ENCODE results near the gene POTEF. TPM values are rescaled to one million over a fixed set of nuclear protein-coding genes. Genes with fewer than 3 reads are reported as not detected.
A peak's percentile ranks its signal among the peaks of the same experiment; 100 is the strongest.
"Not testable (repeated sequence)": the region's sequence is repeated elsewhere in the genome, so short reads cannot be mapped to it uniquely, and the experiment has no call there.

POTEF gene
- total RNA-seq, 1 experiment from 2014 or later = 10.5 TPM

GRCh38 chr2:130102597-130103363, 26.2 kb downstream of the POTEF start:
- H3K4me3 Mint-ChIP-seq; H3K14ac ChIP-seq (ENCODE audit: insufficient read depth, low read length); H2BK15ac ChIP-seq (ENCODE audit: low read depth, low read length); H2BK120ac ChIP-seq (ENCODE audit: low read depth, low read length, poor library complexity, severe bottlenecking); H3K79me1 ChIP-seq (ENCODE audit: insufficient read depth, low read depth, low read length, poor library complexity, severe bottlenecking); H2BK20ac ChIP-seq (ENCODE audit: low read depth, low read length, poor library complexity, severe bottlenecking); H3K79me2 ChIP-seq (ENCODE audit: insufficient read depth, low read length); H2BK12ac ChIP-seq (ENCODE audit: insufficient read length, low read depth, low read length); H3K27ac ChIP-seq (ENCODE audit: insufficient read length, low read depth, low read length); H3K4ac ChIP-seq (ENCODE audit: low read depth, low read length); H3K27me3 ChIP-seq (ENCODE audit: insufficient read depth, low read length); H4K20me1 ChIP-seq (ENCODE audit: control insufficient read depth, insufficient read depth, insufficient read length); H3K18ac ChIP-seq (ENCODE audit: insufficient read length, low read depth, low read length); H4K5ac ChIP-seq (ENCODE audit: insufficient read length, low read depth, low read length); H3K9ac ChIP-seq (ENCODE audit: extremely low read depth, insufficient read length, low read length); H3K23ac ChIP-seq (ENCODE audit: insufficient read length, low read depth, low read length); H3K4me1 ChIP-seq (ENCODE audit: insufficient read depth, low read length); H3K9me3 ChIP-seq (ENCODE audit: control insufficient read depth, low read depth, low read length); H2AFZ ChIP-seq (ENCODE audit: low read length); H4K91ac ChIP-seq (ENCODE audit: insufficient read length, low read depth, low read length); H3K56ac ChIP-seq (ENCODE audit: insufficient read length, low read depth, low read length); H2BK5ac ChIP-seq (ENCODE audit: insufficient read length, low read length); H2AK5ac ChIP-seq (ENCODE audit: insufficient read length, low read length); H3T11ph ChIP-seq (ENCODE audit: low read length); H3K27me3 Mint-ChIP-seq (ENCODE audit: low read depth); H3K36me3 Mint-ChIP-seq (ENCODE audit: insufficient read depth in 1 of 3, low read depth in 3 of 3); H3K23me2 ChIP-seq (ENCODE audit: insufficient read length, low read depth, low read length, poor library complexity, severe bottlenecking); H3K4me1 Mint-ChIP-seq; H3K9me3 Mint-ChIP-seq; H3K4me2 ChIP-seq (ENCODE audit: insufficient read depth, insufficient read length, low read length); H4K8ac ChIP-seq (replicated peaks; ENCODE audit: insufficient read length, low read depth, low read length): not testable (repeated sequence)
- WGBS (ENCODE audit: extremely low coverage, insufficient read length, low lambda C conversion rate) = no CpG with 5 or more reads among the region's 8 CpGs
- H3K27ac Mint-ChIP-seq = peak overlapping the region in 2 of 3 experiments; percentile 56 to 94; a peak in 3 of 7 replicates
- DNase-seq = peak; percentile 18

- no CpG with 5 or more reads among the region's 5 CpGs for WGBS (ENCODE audit: extremely low coverage, insufficient read length, low lambda C conversion rate)
- DNase-seq, H3K9me3 Mint-ChIP-seq: not testable (repeated sequence)
Observed at GRCh38 chr2:130062645-130063044, 66.4 kb downstream of the POTEF start.

More at GRCh38 chr2:130062645-130063044, 66.4 kb downstream of the POTEF start:
- not testable (repeated sequence) for H3K27ac ChIP-seq (ENCODE audit: insufficient read length, low read depth, low read length); H3K4me2 ChIP-seq (ENCODE audit: insufficient read depth, insufficient read length, low read length); H3K4me3 Mint-ChIP-seq; H2BK120ac ChIP-seq (ENCODE audit: low read depth, low read length, poor library complexity, severe bottlenecking); H3K23ac ChIP-seq (ENCODE audit: insufficient read length, low read depth, low read length); H3K9ac ChIP-seq (ENCODE audit: extremely low read depth, insufficient read length, low read length); H3K23me2 ChIP-seq (ENCODE audit: insufficient read length, low read depth, low read length, poor library complexity, severe bottlenecking); H2BK12ac ChIP-seq (ENCODE audit: insufficient read length, low read depth, low read length); H3K79me2 ChIP-seq (ENCODE audit: insufficient read depth, low read length); H3K14ac ChIP-seq (ENCODE audit: insufficient read depth, low read length); H4K20me1 ChIP-seq (ENCODE audit: control insufficient read depth, insufficient read depth, insufficient read length); H3K4me1 Mint-ChIP-seq; H4K91ac ChIP-seq (ENCODE audit: insufficient read length, low read depth, low read length); H3K27me3 Mint-ChIP-seq (ENCODE audit: low read depth); H4K8ac ChIP-seq (replicated peaks; ENCODE audit: insufficient read length, low read depth, low read length); H3K9me3 ChIP-seq (ENCODE audit: control insufficient read depth, low read depth, low read length); H3K4ac ChIP-seq (ENCODE audit: low read depth, low read length); H3K27ac Mint-ChIP-seq; H3K18ac ChIP-seq (ENCODE audit: insufficient read length, low read depth, low read length); H2AFZ ChIP-seq (ENCODE audit: low read length); H3K36me3 Mint-ChIP-seq (ENCODE audit: insufficient read depth in 1 of 3, low read depth in 3 of 3); H3K79me1 ChIP-seq (ENCODE audit: insufficient read depth, low read depth, low read length, poor library complexity, severe bottlenecking); H2BK5ac ChIP-seq (ENCODE audit: insufficient read length, low read length); H3K56ac ChIP-seq (ENCODE audit: insufficient read length, low read depth, low read length); H3K4me1 ChIP-seq (ENCODE audit: insufficient read depth, low read length); H2BK20ac ChIP-seq (ENCODE audit: low read depth, low read length, poor library complexity, severe bottlenecking); H4K5ac ChIP-seq (ENCODE audit: insufficient read length, low read depth, low read length); H3T11ph ChIP-seq (ENCODE audit: low read length); H3K27me3 ChIP-seq (ENCODE audit: insufficient read depth, low read length); H2AK5ac ChIP-seq (ENCODE audit: insufficient read length, low read length); H2BK15ac ChIP-seq (ENCODE audit: low read depth, low read length)

All from H9 (cell line).